B cell (primary cell): ENCODE results near the gene ARHGEF26. TPM values are rescaled to one million over a fixed set of nuclear protein-coding genes. Genes with fewer than 3 reads are reported as not detected.
A peak's percentile ranks its signal among the peaks of the same experiment; 100 is the strongest.

Source experiments
- ATAC-seq: fragments of 200-7000 bp; cut with Tn5 transposase; one replicate; pipeline ENCODE4 v1.10.0; 2021; ENCODE audit warnings: low read depth, mild to moderate bottlenecking, moderate number of reproducible peaks, moderate library complexity
- CTCF ChIA-PET: fragments of 350-600 bp; sonication (Branson Sonifier 250); formaldehyde crosslinking; loops from one replicate; lab custom pipeline; 2021; ENCODE audit warnings: antibody characterized with exemption, inconsistent platforms; lab: Charles Lee
- POLR2A ChIA-PET: fragments of 350-600 bp; sonication (Branson Sonifier 250); formaldehyde crosslinking; loops from one replicate; lab custom pipeline; 2021; ENCODE audit warnings: antibody characterized with exemption; lab: Charles Lee
- DNase-seq: peaks from one replicate; pipeline ENCODE4 v3.0.0; 2013
- H2AFZ ChIP-seq: 2 replicates; pipeline ENCODE4 v1.6.1; 2012; ENCODE audit warnings: mild to moderate bottlenecking, low read depth, low read length; ENCODE audit not compliant: insufficient read depth, poor library complexity, severe bottlenecking
- H3K27ac ChIP-seq, 2 donors: 1 replicate in 1 of 2; 2 replicates in 1 of 2; pipeline ENCODE4 v1.5.1; 2012 to 2013; ENCODE audit warnings: low read length in 2 of 2, mild to moderate bottlenecking in 2 of 2, moderate library complexity in 1 of 2
- H3K27me3 ChIP-seq, 4 experiments: fragments of 200-600 bp in 1 of 4; sonication (generic) in 1 of 4; replicated peaks in 1 of 4; 1 replicate in 2 of 4; 2 replicates in 2 of 4; pipeline versions ENCODE4 v1.6.1 to v1.7.0; 2013 to 2016; ENCODE audit warnings: low read length in 3 of 4, mild to moderate bottlenecking in 2 of 4, mixed read lengths in 1 of 4, moderate library complexity in 1 of 4; ENCODE audit not compliant: insufficient read depth in 4 of 4, control insufficient read depth in 3 of 4; ENCODE audit errors: control extremely low read depth in 1 of 4
- H3K36me3 ChIP-seq, 2 experiments: replicated peaks in 1 of 2; 1 replicate in 1 of 2; 2 replicates in 1 of 2; pipeline versions ENCODE4 v1.6.1 to v1.7.1; 2013; ENCODE audit warnings: low read length in 1 of 2; ENCODE audit not compliant: insufficient read depth in 2 of 2, control insufficient read depth in 1 of 2; ENCODE audit errors: control extremely low read depth in 1 of 2, extremely low read depth in 1 of 2
- H3K4me1 ChIP-seq, 2 donors: fragments of 200-600 bp in 1 of 2; sonication (generic) in 1 of 2; 1 replicate in 1 of 2; 2 replicates in 1 of 2; pipeline versions ENCODE4 v1.5.1 to v1.6.1; 2013 to 2017; ENCODE audit warnings: low read length in 2 of 2; ENCODE audit not compliant: control insufficient read depth in 2 of 2, insufficient read depth in 2 of 2
- H3K4me2 ChIP-seq: replicated peaks from 2 replicates; pipeline ENCODE3; 2012; ENCODE audit warnings: mild to moderate bottlenecking, low read depth, low read length; ENCODE audit not compliant: poor library complexity, severe bottlenecking
- H3K4me3 ChIP-seq, 5 experiments: fragments of 200-600 bp in 1 of 5; sonication (generic) in 1 of 5; 1 replicate in 3 of 5; 2 replicates in 2 of 5; pipeline versions ENCODE4 v1.5.1 to v1.7.0; 2011 to 2016; ENCODE audit warnings: low read length in 4 of 5, mild to moderate bottlenecking in 4 of 5, low read depth in 2 of 5, control low read depth in 1 of 5, moderate library complexity in 1 of 5; ENCODE audit not compliant: insufficient read depth in 1 of 5; ENCODE audit errors: control extremely low read depth in 1 of 5, extremely low read depth in 1 of 5
- H3K79me2 ChIP-seq: fragments of 200-600 bp; sonication (generic); one replicate; pipeline ENCODE4 v1.6.0; 2016; ENCODE audit warnings: low read length; ENCODE audit not compliant: control insufficient read depth, insufficient read depth
- H3K9ac ChIP-seq: fragments of 200-600 bp; sonication (generic); 2 replicates; pipeline ENCODE4 v1.6.1; 2017; ENCODE audit warnings: mild to moderate bottlenecking, low read length, moderate library complexity
- H3K9me3 ChIP-seq, 3 donors: one replicate each; pipeline versions ENCODE4 v1.6.1 to v1.7.1; 2013; ENCODE audit warnings: low read length in 2 of 3; ENCODE audit not compliant: control insufficient read depth in 2 of 3, insufficient read depth in 1 of 3; ENCODE audit errors: control extremely low read depth in 1 of 3
- H4K20me1 ChIP-seq: 2 replicates; pipeline ENCODE4 v1.6.0; 2012; ENCODE audit warnings: mild to moderate bottlenecking, low read length; ENCODE audit not compliant: insufficient read depth, control insufficient read depth, poor library complexity, severe bottlenecking
- H3K27ac Mint-ChIP-seq: one replicate; pipeline ENCODE4 v1.8.0; 2021; ENCODE audit warnings: mixed read lengths
- H3K27me3 Mint-ChIP-seq: one replicate; pipeline ENCODE4 v1.8.0; 2021; ENCODE audit warnings: mixed read lengths
- H3K4me1 Mint-ChIP-seq: one replicate; pipeline ENCODE4 v1.8.0; 2021; ENCODE audit warnings: mixed read lengths
- H3K4me3 Mint-ChIP-seq: one replicate; pipeline ENCODE4 v1.8.0; 2021; ENCODE audit warnings: mixed read lengths
- H3K9me3 Mint-ChIP-seq: one replicate; pipeline ENCODE4 v1.8.0; 2022; ENCODE audit warnings: mixed read lengths; ENCODE audit not compliant: insufficient read depth
- CTCF ChIP-seq: fragments of 200-600 bp; IDR thresholded peaks from one replicate; pipeline ENCODE4 v1.8.0; 2022; ENCODE audit warnings: antibody characterized with exemption, mild to moderate bottlenecking
- EZH2 ChIP-seq: IDR thresholded peaks from 2 replicates; pipeline ENCODE4 v1.6.1; 2012; ENCODE audit warnings: borderline replicate concordance, low read depth, mild to moderate bottlenecking, moderate library complexity, low read length; ENCODE audit not compliant: insufficient read depth, poor library complexity, severe bottlenecking
- WGBS: methylation state at CpG from one replicate; pipeline ENCODE4 v1.1.5; 2013; ENCODE audit warnings: missing lambda C conversion rate; ENCODE audit not compliant: insufficient coverage; 5-methylcytosine and 5-hydroxymethylcytosine counted together
- intact Hi-C: fragments of 100-400 bp; cut with micrococcal nuclease; formaldehyde crosslinking; loops from one replicate; pipeline ENCODE4 v1.10.0; 2022
- polyA plus RNA-seq: library from polyadenylated mRNA; depleted of rRNA; stranded (reverse); fragments of >200 nt; gene quantifications from 2 replicates; pipeline ENCODE4 v1.2.3, GENCODE V29; 2012
- total RNA-seq, 2 donors: library from RNA; stranded (reverse); fragments of 120-200 nt in 1 of 2; gene quantifications; 1 replicate in 1 of 2; 2 replicates in 1 of 2; pipeline versions ENCODE4 v1.2.3 to v1.2.4, GENCODE V29; 2013 to 2022

The ARHGEF26 gene
- total and polyA plus RNA-seq, 2 donors (not counting 1 experiment from before 2014, with no cell fraction given), result not detected

- Mint-ChIP-seq H3K27me3 (no peaks in the 10 kb centered on the region), H3K4me1 (no peaks in the 10 kb centered on the region), H3K9me3 (no peaks in the 10 kb centered on the region), H3K4me3 (no peak overlapping the region), H3K27ac (peak overlapping the region; percentile 16)
- Histone ChIP-seq H3K4me1 (no peaks in the 10 kb centered on the region), H3K9ac (no peak overlapping the region), H3K27me3 (no peaks in the 10 kb centered on the region), H3K4me3 (no peak overlapping the region), H3K79me2 (no peaks in the 10 kb centered on the region), H4K20me1 (no peaks in the 10 kb centered on the region), H3K4me2 (no peak overlapping the region), H3K27ac (no peak overlapping the region), H3K9me3 (no peaks in the 10 kb centered on the region), H3K36me3 (peaks cover 25 to 70% of the 10 kb centered on the region in 2 experiments), H2AFZ (no peak overlapping the region)
- ATAC-seq (no peak), DNase-seq (no peak)
- no CpG with 5 or more reads among the region's 2 CpGs for WGBS
- TF ChIP-seq EZH2 (no peak), CTCF (no peak)
- ChIA-PET CTCF (no interaction called here), POLR2A (no interaction called here)
- intact Hi-C loops, result no loop called here
Measured at GRCh38 chr3:154274348-154274747, 153.2 kb downstream of the ARHGEF26 start.

- intact Hi-C loops, result no loop called here
Measured at GRCh38 chr3:154275292-154275691, 154.1 kb downstream of the ARHGEF26 start.

More at GRCh38 chr3:154275292-154275691, 154.1 kb downstream of the ARHGEF26 start:
- no peak overlapping the region for H3K4me3 ChIP-seq
- no peak for ATAC-seq
- no peaks in the 10 kb centered on the region for H3K4me1 ChIP-seq
- no peak overlapping the region for H3K4me3 Mint-ChIP-seq
- ChIA-PET CTCF (no interaction called here), POLR2A (no interaction called here)
- no peaks in the 10 kb centered on the region for H3K27me3 Mint-ChIP-seq
- TF ChIP-seq EZH2, result no peak
- TF ChIP-seq CTCF, result no peak
- H3K4me2 ChIP-seq, result no peak overlapping the region
- WGBS, result no CpG with 5 or more reads among the region's 2 CpGs
- H3K27ac Mint-ChIP-seq, result no peak overlapping the region
- no peaks in the 10 kb centered on the region for H3K27me3 ChIP-seq
- H3K79me2 ChIP-seq, result no peaks in the 10 kb centered on the region
- DNase-seq, result no peak
- H3K9ac ChIP-seq, result no peak overlapping the region
- H4K20me1 ChIP-seq, result no peaks in the 10 kb centered on the region
- no peaks in the 10 kb centered on the region for H3K4me1 Mint-ChIP-seq
- H3K36me3 ChIP-seq, result peaks cover 29 to 73% of the 10 kb centered on the region in 2 experiments
- H2AFZ ChIP-seq, result no peak overlapping the region
- no peaks in the 10 kb centered on the region for H3K9me3 ChIP-seq
- no peaks in the 10 kb centered on the region for H3K9me3 Mint-ChIP-seq
- H3K27ac ChIP-seq, result no peak overlapping the region
